ENCODE data around the gene TMEM132A.

- TF ChIP-seq, protein P1, sequence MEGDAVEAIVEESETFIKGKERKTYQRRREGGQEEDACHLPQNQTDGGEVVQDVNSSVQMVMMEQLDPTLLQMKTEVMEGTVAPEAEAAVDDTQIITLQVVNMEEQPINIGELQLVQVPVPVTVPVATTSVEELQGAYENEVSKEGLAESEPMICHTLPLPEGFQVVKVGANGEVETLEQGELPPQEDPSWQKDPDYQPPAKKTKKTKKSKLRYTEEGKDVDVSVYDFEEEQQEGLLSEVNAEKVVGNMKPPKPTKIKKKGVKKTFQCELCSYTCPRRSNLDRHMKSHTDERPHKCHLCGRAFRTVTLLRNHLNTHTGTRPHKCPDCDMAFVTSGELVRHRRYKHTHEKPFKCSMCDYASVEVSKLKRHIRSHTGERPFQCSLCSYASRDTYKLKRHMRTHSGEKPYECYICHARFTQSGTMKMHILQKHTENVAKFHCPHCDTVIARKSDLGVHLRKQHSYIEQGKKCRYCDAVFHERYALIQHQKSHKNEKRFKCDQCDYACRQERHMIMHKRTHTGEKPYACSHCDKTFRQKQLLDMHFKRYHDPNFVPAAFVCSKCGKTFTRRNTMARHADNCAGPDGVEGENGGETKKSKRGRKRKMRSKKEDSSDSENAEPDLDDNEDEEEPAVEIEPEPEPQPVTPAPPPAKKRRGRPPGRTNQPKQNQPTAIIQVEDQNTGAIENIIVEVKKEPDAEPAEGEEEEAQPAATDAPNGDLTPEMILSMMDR (IDR thresholded peaks at IDR 0.05) = no peak
- TF ChIP-seq POLR2A (IDR thresholded peaks at IDR 0.05) = no peak
These were observed 9.3 kb downstream of the TMEM132A start for GRCh38 chr11:60933416-60934123.

All from esophagus squamous epithelium (tissue), 4 donors.